Mesenchymal stem cell (in vitro differentiated cells and primary cell): ENCODE measurements around the gene RBM26.

Experiments
- DNase-seq: peaks from one replicate; pipeline ENCODE4 v3.0.0-alpha.2; 2013
- H2AFZ ChIP-seq: one replicate; pipeline ENCODE4 v1.6.1; 2013; ENCODE audit warnings: low read depth, mild to moderate bottlenecking, control low read depth, inconsistent platforms, low read length, moderate library complexity
- H2AK5ac ChIP-seq: 2 replicates; pipeline ENCODE4 v1.6.1; 2013; ENCODE audit warnings: low read length, moderate library complexity, mild to moderate bottlenecking, inconsistent platforms; ENCODE audit not compliant: severe bottlenecking
- H2BK120ac ChIP-seq: one replicate; pipeline ENCODE4 v1.6.1; 2013; ENCODE audit warnings: low read depth, mild to moderate bottlenecking, inconsistent platforms, low read length, moderate library complexity
- H2BK12ac ChIP-seq, 2 experiments: one replicate each; pipeline ENCODE4 v1.6.1; 2013; ENCODE audit warnings: inconsistent platforms in 2 of 2, low read length in 2 of 2, mild to moderate bottlenecking in 2 of 2, moderate library complexity in 2 of 2, control low read depth in 1 of 2
- H2BK15ac ChIP-seq: one replicate; pipeline ENCODE4 v1.6.1; 2013; ENCODE audit warnings: mild to moderate bottlenecking, low read depth, inconsistent platforms; ENCODE audit not compliant: poor library complexity, severe bottlenecking
- H2BK5ac ChIP-seq: 2 replicates; pipeline ENCODE4 v1.6.1; 2013; ENCODE audit warnings: low read depth, mild to moderate bottlenecking, low read length, control low read depth, inconsistent platforms; ENCODE audit not compliant: poor library complexity, severe bottlenecking
- H3K14ac ChIP-seq, 2 experiments: one replicate each; pipeline ENCODE4 v1.6.1; 2013; ENCODE audit warnings: inconsistent platforms in 2 of 2, low read length in 2 of 2, control low read depth in 1 of 2, mild to moderate bottlenecking in 1 of 2, moderate library complexity in 1 of 2
- H3K18ac ChIP-seq, 2 experiments: one replicate each; pipeline ENCODE4 v1.6.1; 2013; ENCODE audit warnings: inconsistent platforms in 2 of 2, low read length in 2 of 2, control low read depth in 1 of 2, low read depth in 1 of 2, mild to moderate bottlenecking in 1 of 2
- H3K23ac ChIP-seq, 2 experiments: one replicate each; pipeline ENCODE4 v1.6.1; 2013; ENCODE audit warnings: inconsistent platforms in 2 of 2, low read length in 2 of 2, mild to moderate bottlenecking in 2 of 2, moderate library complexity in 2 of 2, control low read depth in 1 of 2
- H3K27ac ChIP-seq: 2 replicates; pipeline ENCODE4 v1.5.1; 2013; ENCODE audit warnings: mild to moderate bottlenecking, moderate library complexity, low read length, control low read depth, inconsistent platforms; ENCODE audit not compliant: poor library complexity, severe bottlenecking
- H3K27me3 ChIP-seq, 2 experiments: 2 replicates each; pipeline versions ENCODE4 v1.6.1 to v1.7.0; 2013; ENCODE audit warnings: low read length in 2 of 2, mild to moderate bottlenecking in 2 of 2, moderate library complexity in 2 of 2, control low read depth in 1 of 2, inconsistent platforms in 1 of 2; ENCODE audit not compliant: control insufficient read depth in 1 of 2, insufficient read depth in 1 of 2
- H3K36me3 ChIP-seq, 2 experiments: 2 replicates each; pipeline versions ENCODE4 v1.6.1 to v1.7.0; 2013; ENCODE audit warnings: low read length in 2 of 2, control low read depth in 1 of 2, inconsistent platforms in 1 of 2, low read depth in 1 of 2, mild to moderate bottlenecking in 1 of 2; ENCODE audit not compliant: insufficient read depth in 2 of 2, control insufficient read depth in 1 of 2
- H3K4ac ChIP-seq, 2 experiments: one replicate each; pipeline ENCODE4 v1.6.1; 2013; ENCODE audit warnings: inconsistent platforms in 2 of 2, low read length in 2 of 2, mild to moderate bottlenecking in 2 of 2, moderate library complexity in 2 of 2, control low read depth in 1 of 2, low read depth in 1 of 2
- H3K4me1 ChIP-seq: 2 replicates; pipeline ENCODE4 v1.6.1; 2013; ENCODE audit warnings: low read depth, low read length, control low read depth; ENCODE audit not compliant: control insufficient read depth, insufficient read depth
- H3K4me2 ChIP-seq: 2 replicates; pipeline ENCODE4 v1.6.1; 2013; ENCODE audit warnings: low read length, mild to moderate bottlenecking, inconsistent platforms; ENCODE audit not compliant: poor library complexity, severe bottlenecking
- H3K4me3 ChIP-seq, 2 experiments: 2 replicates each; pipeline versions ENCODE4 v1.5.1 to v1.7.0; 2013; ENCODE audit warnings: low read length in 2 of 2, mild to moderate bottlenecking in 2 of 2, control low read depth in 1 of 2, low read depth in 1 of 2; ENCODE audit not compliant: insufficient read depth in 1 of 2
- H3K79me1 ChIP-seq: replicated peaks from 2 replicates; pipeline ENCODE4 v1.6.1; 2013; ENCODE audit warnings: mild to moderate bottlenecking, control low read depth, low read length, inconsistent platforms; ENCODE audit not compliant: poor library complexity, severe bottlenecking
- H3K9ac ChIP-seq: 2 replicates; pipeline ENCODE4 v1.7.0; 2013; ENCODE audit warnings: mild to moderate bottlenecking, low read length, moderate library complexity
- H3K9me3 ChIP-seq: 2 replicates; pipeline ENCODE4 v1.7.0; 2013; ENCODE audit warnings: mild to moderate bottlenecking, low read length; ENCODE audit not compliant: control insufficient read depth
- H4K8ac ChIP-seq: one replicate; pipeline ENCODE4 v1.6.1; 2013; ENCODE audit warnings: inconsistent platforms, mild to moderate bottlenecking, low read length, moderate library complexity
- H4K91ac ChIP-seq: one replicate; pipeline ENCODE4 v1.6.1; 2013; ENCODE audit warnings: mild to moderate bottlenecking, low read length, inconsistent platforms
- WGBS: methylation state at CpG from one replicate; pipeline ENCODE4 v1.1.7; 2013; ENCODE audit warnings: mixed read lengths; 5-methylcytosine and 5-hydroxymethylcytosine counted together

Gene RBM26

DNA sequence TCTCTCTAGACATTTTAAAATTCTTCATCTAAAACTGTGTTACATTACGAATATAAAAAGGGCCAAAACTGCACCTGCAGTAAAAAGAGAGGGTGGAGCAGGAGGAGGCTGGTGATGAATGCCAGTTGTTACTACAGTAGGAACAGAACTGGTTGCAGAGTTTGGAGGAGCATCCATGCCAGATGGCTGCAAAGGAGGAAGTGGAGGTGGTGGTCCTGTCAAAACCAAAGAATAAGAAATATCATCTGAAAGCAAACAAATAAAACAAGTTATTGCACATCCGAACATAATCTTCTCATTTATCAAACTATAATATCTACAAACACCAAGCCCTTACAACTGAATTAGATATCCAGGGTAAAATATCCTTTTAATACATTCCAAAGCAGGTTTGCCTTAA is 40.1 kb downstream of the RBM26 start:
- no peak overlapping the region for H2BK5ac ChIP-seq
- H3K4ac ChIP-seq, result no peak overlapping the region

DNA sequence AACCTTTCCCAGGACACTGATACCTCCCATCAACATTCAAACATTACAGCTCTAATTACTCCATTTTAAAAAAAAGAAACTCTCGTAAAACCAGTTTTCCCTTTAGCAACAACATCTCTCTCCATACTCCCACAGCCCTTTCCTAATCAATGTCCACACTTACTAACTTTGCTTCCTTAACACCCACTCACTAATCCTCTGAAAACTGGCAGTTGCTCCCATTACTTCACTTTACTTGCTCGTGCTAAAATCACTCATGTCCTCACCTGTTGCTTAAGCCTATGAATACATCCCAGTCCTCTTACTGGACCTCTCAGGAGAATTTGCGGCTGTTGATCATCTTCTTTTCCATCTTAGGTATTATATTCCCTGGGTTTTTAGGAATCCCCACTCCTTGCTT is 44.8 kb downstream of the RBM26 start:
- H3K36me3 ChIP-seq, result peaks cover 3 to 94% of the 10 kb centered on the region in 2 experiments
- no peak overlapping the region for H3K4me2 ChIP-seq
- H3K4me1 ChIP-seq, result no peaks in the 10 kb centered on the region
- H2BK120ac ChIP-seq, result no peak overlapping the region
- H3K4me3 ChIP-seq, result no peak overlapping the region
- no peak overlapping the region for H3K9ac ChIP-seq
- H3K23ac ChIP-seq, result no peak overlapping the region
- no peak overlapping the region for H3K14ac ChIP-seq
- H2AK5ac ChIP-seq, result no peak overlapping the region
- H2BK5ac ChIP-seq, result no peak overlapping the region
- no peak overlapping the region for H2BK15ac ChIP-seq
- H3K9me3 ChIP-seq, result no peaks in the 10 kb centered on the region
- no peaks in the 10 kb centered on the region for H3K27me3 ChIP-seq
- H3K79me1 ChIP-seq, result peaks cover 10% of the 10 kb centered on the region
- H3K18ac ChIP-seq, result no peak overlapping the region
- no peak overlapping the region for H3K27ac ChIP-seq
- H2AFZ ChIP-seq, result no peak overlapping the region
- no peak for DNase-seq
- no peak overlapping the region for H2BK12ac ChIP-seq
- WGBS, result 96% methylated on average over 3 of the region's 3 CpGs
- H4K91ac ChIP-seq, result no peak overlapping the region
- no peak overlapping the region for H4K8ac ChIP-seq
- no peak overlapping the region for H3K4ac ChIP-seq

More for the DNA sequence above, 40.1 kb downstream of the RBM26 start:
- no peak overlapping the region for H3K14ac ChIP-seq
- 86% methylated on average over 2 of the region's 2 CpGs for WGBS
- peaks cover 19 to 92% of the 10 kb centered on the region in 2 experiments for H3K36me3 ChIP-seq
- H3K4me2 ChIP-seq, result no peak overlapping the region
- H2BK12ac ChIP-seq, result no peak overlapping the region
- no peak for DNase-seq
- no peaks in the 10 kb centered on the region for H3K4me1 ChIP-seq
- no peak overlapping the region for H3K18ac ChIP-seq
- H3K27me3 ChIP-seq, result no peaks in the 10 kb centered on the region
- H2AFZ ChIP-seq, result no peak overlapping the region
- no peak overlapping the region for H3K23ac ChIP-seq
- H2AK5ac ChIP-seq, result no peak overlapping the region
- H3K27ac ChIP-seq, result no peak overlapping the region
- H2BK15ac ChIP-seq, result no peak overlapping the region
- H3K4me3 ChIP-seq, result no peak overlapping the region
- H4K91ac ChIP-seq, result no peak overlapping the region
- H3K9ac ChIP-seq, result no peak overlapping the region
- peaks cover 21% of the 10 kb centered on the region for H3K79me1 ChIP-seq
- no peaks in the 10 kb centered on the region for H3K9me3 ChIP-seq
- H2BK120ac ChIP-seq, result no peak overlapping the region
- no peak overlapping the region for H4K8ac ChIP-seq

DNA sequence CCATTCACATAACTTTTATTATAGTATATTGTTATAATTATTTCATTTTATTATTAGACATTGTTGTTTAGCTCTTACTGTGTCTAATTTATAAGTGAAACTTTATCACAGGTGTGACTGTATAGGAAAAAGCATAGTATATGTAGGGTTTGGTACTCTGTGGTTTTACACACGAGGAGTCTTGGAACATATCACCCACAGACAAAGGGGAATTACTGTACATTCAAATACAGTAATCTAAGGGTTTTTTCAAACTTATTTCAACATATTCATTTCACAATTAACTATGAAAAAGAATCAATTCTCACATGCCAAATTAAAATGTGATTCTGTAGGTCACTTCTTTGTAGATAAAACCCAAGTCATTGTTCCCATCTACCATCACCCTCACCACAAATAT is 46.0 kb downstream of the RBM26 start:
- Histone ChIP-seq H2BK120ac (no peak overlapping the region), H3K18ac (no peak overlapping the region), H3K79me1 (peaks cover 13% of the 10 kb centered on the region), H2AK5ac (no peak overlapping the region), H2BK15ac (no peak overlapping the region), H3K4me2 (no peak overlapping the region), H4K91ac (no peak overlapping the region), H2BK5ac (no peak overlapping the region), H3K4me1 (no peaks in the 10 kb centered on the region), H4K8ac (no peak overlapping the region), H3K36me3 (peaks cover 2 to 94% of the 10 kb centered on the region in 2 experiments), H3K14ac (no peak overlapping the region), H3K27me3 (no peaks in the 10 kb centered on the region), H3K9me3 (no peaks in the 10 kb centered on the region), H3K4me3 (no peak overlapping the region), H2BK12ac (no peak overlapping the region), H2AFZ (no peak overlapping the region), H3K9ac (no peak overlapping the region), H3K27ac (no peak overlapping the region), H3K4ac (no peak overlapping the region), H3K23ac (no peak overlapping the region)
- DNase-seq, result no peak
- no CpG with 5 or more reads among the region's 1 CpG for WGBS

DNA sequence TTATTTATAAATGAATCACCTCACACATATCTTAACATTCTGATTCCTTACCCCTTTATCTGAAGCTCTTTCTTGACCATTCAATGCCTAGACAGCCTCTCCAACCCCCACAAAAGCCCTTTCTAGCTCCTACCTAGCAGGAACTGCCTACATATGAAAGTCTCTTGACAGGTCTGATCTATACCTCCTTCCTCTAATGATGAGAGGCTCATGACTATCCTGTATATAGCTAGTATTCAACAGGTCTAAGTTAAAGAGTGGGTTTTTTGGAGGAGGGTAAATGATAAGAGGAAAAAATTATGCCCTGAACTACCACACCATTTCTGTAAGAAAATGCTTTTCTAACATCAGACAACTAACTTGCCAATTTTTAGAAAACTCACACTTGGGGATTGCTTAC is 47.0 kb downstream of the RBM26 start:
- H2BK120ac ChIP-seq, result no peak overlapping the region
- no peaks in the 10 kb centered on the region for H3K9me3 ChIP-seq
- H2BK5ac ChIP-seq, result no peak overlapping the region
- H2AFZ ChIP-seq, result no peak overlapping the region
- no peak overlapping the region for H2BK15ac ChIP-seq
- no peak overlapping the region for H3K23ac ChIP-seq
- DNase-seq, result no peak
- H2BK12ac ChIP-seq, result no peak overlapping the region
- H3K27me3 ChIP-seq, result no peaks in the 10 kb centered on the region
- H3K9ac ChIP-seq, result no peak overlapping the region
- no peak overlapping the region for H3K4ac ChIP-seq
- no peak overlapping the region for H3K18ac ChIP-seq
- H4K91ac ChIP-seq, result no peak overlapping the region
- no peak overlapping the region for H3K4me3 ChIP-seq
- peaks cover 0 to 94% of the 10 kb centered on the region in 2 experiments for H3K36me3 ChIP-seq
- H2AK5ac ChIP-seq, result no peak overlapping the region
- peaks cover 13% of the 10 kb centered on the region for H3K79me1 ChIP-seq
- H3K4me2 ChIP-seq, result no peak overlapping the region
- no peaks in the 10 kb centered on the region for H3K4me1 ChIP-seq
- no peak overlapping the region for H3K27ac ChIP-seq
- H4K8ac ChIP-seq, result no peak overlapping the region
- no peak overlapping the region for H3K14ac ChIP-seq
